A549 (cell line): ENCODE data around the gene MUC2. TPM values are rescaled to one million over a fixed set of nuclear protein-coding genes. Genes with fewer than 3 reads are reported as not detected.

ENCODE experiments used
- ATAC-seq, 2 experiments: fragments of 200-7000 bp in 1 of 2; fragments of >200 bp in 1 of 2; cut with Nextera tagmentation in 1 of 2; cut with Tn5 transposase in 1 of 2; 3 replicates each; pipeline versions ENCODE4 v1.8.0 to v1.9.1; 2018 to 2020; ENCODE audit warnings: mild to moderate bottlenecking in 1 of 2, moderate library complexity in 1 of 2
- CTCF ChIA-PET: fragments of 300-600 bp; sonication (Branson Sonifier 250); formaldehyde crosslinking; extraction: SDS; loops from one replicate; lab custom pipeline; 2021; ENCODE audit warnings: antibody characterized with exemption, inconsistent platforms; lab: Yijun Ruan, JAX
- POLR2A ChIA-PET: fragments of 350-600 bp; formaldehyde crosslinking; extraction: SDS; loops from one replicate; lab custom pipeline; 2021; ENCODE audit warnings: antibody characterized with exemption, inconsistent platforms; lab: Yijun Ruan, JAX
- DNase-seq, 2 experiments: peaks; one replicate each; pipeline versions ENCODE4 v3.0.0 to v3.0.0-alpha.2; 2011 to 2016; ENCODE audit warnings: low read depth in 1 of 2, low spot score in 1 of 2
- FAIRE-seq: peaks from 2 replicates; lab custom pipeline; 2011; peaks lifted over from hg19 to GRCh38; lab: Jason Lieb, UNC
- H3K27ac ChIP-seq, 2 experiments: fragments of >200 bp; sonication (Bioruptor Twin); formaldehyde crosslinking; 3 replicates each; pipeline ENCODE4 v1.5.1; 2016 to 2017
- H3K4me1 ChIP-seq: fragments of >200 bp; sonication (Bioruptor Twin); formaldehyde crosslinking; 3 replicates; pipeline ENCODE4 v1.6.1; 2016
- H3K4me2 ChIP-seq: fragments of >200 bp; sonication (Bioruptor Twin); formaldehyde crosslinking; 3 replicates; pipeline ENCODE4 v1.6.1; 2016
- H3K4me3 ChIP-seq: fragments of >200 bp; sonication (Bioruptor Twin); formaldehyde crosslinking; 3 replicates; pipeline ENCODE4 v1.5.1; 2016
- H3K9me3 ChIP-seq: fragments of >200 bp; sonication (Bioruptor Twin); formaldehyde crosslinking; 3 replicates; pipeline ENCODE4 v1.6.1; 2016
- ATOH8 ChIP-seq: fragments of 250-450 bp; sonication (Bioruptor Pico); IDR thresholded peaks from 2 replicates; pipeline ENCODE4 v1.5.0; 2020; ENCODE audit warnings: low read depth, mild to moderate bottlenecking, moderate library complexity
- BCL3 ChIP-seq: fragments of >200 bp; sonication (Bioruptor Twin); formaldehyde crosslinking; IDR thresholded peaks from 3 replicates; pipeline ENCODE4 v1.6.1; 2016
- CBX2 ChIP-seq: fragments of 200-600 bp; sonication (generic); IDR thresholded peaks from 2 replicates; pipeline ENCODE4 v1.6.1; 2016; ENCODE audit warnings: low read depth, mild to moderate bottlenecking, borderline replicate concordance
- CHD4 ChIP-seq: fragments of 200-600 bp; sonication (generic); IDR thresholded peaks from 2 replicates; pipeline ENCODE4 v1.6.1; 2016; ENCODE audit warnings: antibody characterized with exemption, mild to moderate bottlenecking, borderline replicate concordance
- E2F6 ChIP-seq: IDR thresholded peaks from 2 replicates; pipeline ENCODE4 v1.6.1; 2012; ENCODE audit warnings: low read depth, borderline replicate concordance
- EHF ChIP-seq: fragments of 250-450 bp; sonication (Bioruptor Pico); IDR thresholded peaks from 2 replicates; pipeline ENCODE4 v1.5.0; 2020; ENCODE audit warnings: mild to moderate bottlenecking
- HDAC2 ChIP-seq: fragments of 200-600 bp; sonication (generic); IDR thresholded peaks from 2 replicates; pipeline ENCODE4 v1.6.1; 2016
- HES2 ChIP-seq: fragments of >200 bp; sonication (Bioruptor Twin); formaldehyde crosslinking; IDR thresholded peaks from 2 replicates; pipeline ENCODE4 v1.6.1; 2016
- HOXA7 ChIP-seq: fragments of 250-450 bp; sonication (Bioruptor Pico); IDR thresholded peaks from 2 replicates; pipeline ENCODE4 v1.5.0; 2020; ENCODE audit warnings: mild to moderate bottlenecking, moderate library complexity
- KDM5A ChIP-seq: fragments of 200-600 bp; sonication (generic); IDR thresholded peaks from 2 replicates; pipeline ENCODE4 v1.6.1; 2016; ENCODE audit warnings: antibody characterized with exemption, mild to moderate bottlenecking
- POLR2A ChIP-seq: IDR thresholded peaks from 2 replicates; pipeline ENCODE4 v1.6.1; 2012; ENCODE audit warnings: mild to moderate bottlenecking, low read length
- RAD21 ChIP-seq, 2 experiments: fragments of >200 bp in 1 of 2; sonication (Bioruptor Twin) in 1 of 2; formaldehyde crosslinking in 1 of 2; IDR thresholded peaks in 1 of 2; conservative IDR thresholded peaks in 1 of 2; 2 replicates in 1 of 2; 3 replicates in 1 of 2; pipeline ENCODE4 v1.6.1; 2012 to 2018; ENCODE audit warnings: inconsistent platforms in 1 of 2
- USF2 ChIP-seq: fragments of 450-650 bp; IDR thresholded peaks from 2 replicates; pipeline ENCODE4 v1.6.1; 2014; ENCODE audit warnings: antibody characterized with exemption
- ZC3H11A ChIP-seq: fragments of 450-650 bp; IDR thresholded peaks from 2 replicates; pipeline ENCODE4 v1.6.1; 2014; ENCODE audit warnings: antibody characterized with exemption, mild to moderate bottlenecking
- ZFP36 ChIP-seq: fragments of 450-650 bp; IDR thresholded peaks from 2 replicates; pipeline ENCODE4 v1.6.1; 2014; ENCODE audit warnings: borderline replicate concordance; ENCODE audit not compliant: partially characterized antibody
- WGBS: methylation state at CpG from one replicate; pipeline ENCODE4 v1.1.6; 2017; ENCODE audit errors: missing lambda C conversion rate; 5-methylcytosine and 5-hydroxymethylcytosine counted together
- polyA plus RNA-seq, 4 experiments: library from polyadenylated mRNA; depleted of rRNA in 3 of 4; stranded (reverse); fragments of >200 nt; fragmentation: RNase III in 1 of 4; extraction: RNeasy Plus Mini Kit Qiagen cat#74134 plus additional on column Dnase treatment in 1 of 4; gene quantifications; 2 replicates in 3 of 4; 3 replicates in 1 of 4; pipeline ENCODE4 v1.2.3, GENCODE V29; 2011 to 2017

The MUC2 gene
- polyA plus RNA-seq, 2 of the 4 experiments (the other 2 are of a cell fraction), result 0.01 to 0.03 TPM

GRCh38 chr11:1041936-1042608, 32.6 kb upstream of the MUC2 start:
- Histone ChIP-seq H3K4me3 (no peak overlapping the region), H3K27ac (peak overlapping the region; percentile 58 to 82; a peak in 5 of 6 replicates), H3K4me2 (peak overlapping the region; percentile 55), H3K4me1 (peaks cover 13% of the 10 kb centered on the region), H3K9me3 (0 out of 3 replicates have a peak, but pooled peaks cover 3% of the 10 kb centered on the region)
- POLR2A ChIA-PET, result interaction anchor here (0.6 kb wide), 1 partner anchor 12 kb away, joined by 3 read pairs; no protein-coding TSS in a partner anchor
- WGBS, result 21% methylated on average over 9 of the region's 18 CpGs
- peak; percentile 49 to 80 for ATAC-seq
- TF ChIP-seq ZFP36 (no peak), RAD21 (conservative IDR thresholded peaks at IDR 0.05 in 1 of 2, IDR thresholded peaks at IDR 0.05 in 1 of 2) (peak; percentile 39 to 41; a peak in 3 of 5 replicates), ATOH8 (CRISPR knock-in tag) (no peak), CBX2 (no peak), ZC3H11A (no peak), BCL3 (no peak)
- CTCF ChIA-PET, result interaction anchor here (0.7 to 3.6 kb wide), 9 partner anchors 9 to 193 kb away, joined by 3 to 38 read pairs (median 4); no protein-coding TSS in a partner anchor
- FAIRE-seq, result no peak
- DNase-seq, result peak; percentile 44 to 46

GRCh38 chr11:1042626-1043562, 31.8 kb upstream of the MUC2 start:
- no peak for DNase-seq
- CTCF ChIA-PET, result interaction anchor here (0.7 to 3.6 kb wide), 5 partner anchors 9 to 194 kb away, joined by 3 to 38 read pairs (median 4); no protein-coding TSS in a partner anchor
- 0 out of 3 replicates have a peak, but pooled peaks cover 3% of the 10 kb centered on the region for H3K9me3 ChIP-seq
- ATAC-seq, result no peak
- no peak overlapping the region for H3K4me2 ChIP-seq
- WGBS, result 93% methylated on average over 16 of the region's 26 CpGs
- peaks cover 13% of the 10 kb centered on the region for H3K4me1 ChIP-seq
- no peak for TF ChIP-seq EHF
- no peak for TF ChIP-seq CHD4
- no peak for TF ChIP-seq BCL3
- no peak for TF ChIP-seq KDM5A
- TF ChIP-seq HES2, result no peak
- TF ChIP-seq E2F6, result no peak
- no peak for FAIRE-seq
- H3K27ac ChIP-seq, result peak overlapping the region in 1 of 2 experiments; percentile 82; a peak in 2 of 6 replicates
- POLR2A ChIA-PET, result no interaction called here
- H3K4me3 ChIP-seq, result no peak overlapping the region

GRCh38 chr11:1043563-1044096, 31.0 kb upstream of the MUC2 start:
- 0 out of 3 replicates have a peak, but pooled peaks cover 3% of the 10 kb centered on the region for H3K9me3 ChIP-seq
- TF ChIP-seq USF2, result no peak
- TF ChIP-seq HOXA7, result no peak
- no peak for TF ChIP-seq POLR2A
- TF ChIP-seq HDAC2, result no peak
- ChIA-PET POLR2A (no interaction called here), CTCF (interaction anchor here (3.6 kb wide), 1 partner anchor 8 kb away, joined by 38 read pairs; no protein-coding TSS in a partner anchor)
- H3K4me1 ChIP-seq, result peaks cover 13% of the 10 kb centered on the region
- FAIRE-seq (no peak), ATAC-seq (no peak), DNase-seq (no peak)
- H3K4me2 ChIP-seq, result no peak overlapping the region
- WGBS, result 87% methylated on average over 20 of the region's 20 CpGs
- no peak overlapping the region for H3K4me3 ChIP-seq
- H3K27ac ChIP-seq, result no peak overlapping the region
